Fibroblast of lung (primary cell): ENCODE data around the gene FRMD1. TPM values are rescaled to one million over a fixed set of nuclear protein-coding genes. Genes with fewer than 3 reads are reported as not detected.

Experiments
- DNase-seq, 2 donors: peaks; one replicate each; pipeline versions ENCODE4 v3.0.0 to v3.0.0-alpha.2; 2010; ENCODE audit warnings: low read depth in 2 of 2
- H2AFZ ChIP-seq: 2 replicates; pipeline ENCODE4 v1.5.1; 2012; ENCODE audit warnings: low read length, control low read depth, inconsistent platforms
- H3K27ac ChIP-seq: 2 replicates; pipeline ENCODE4 v1.5.1; 2011; ENCODE audit warnings: low read length, control low read depth; ENCODE audit not compliant: insufficient read depth
- H3K27me3 ChIP-seq: 2 replicates; pipeline ENCODE4 v1.5.1; 2011; ENCODE audit warnings: mild to moderate bottlenecking, low read length; ENCODE audit not compliant: control insufficient read depth, insufficient read depth
- H3K36me3 ChIP-seq: 2 replicates; pipeline ENCODE4 v1.5.1; 2011; ENCODE audit warnings: low read length; ENCODE audit not compliant: control insufficient read depth, insufficient read depth
- H3K4me1 ChIP-seq: 2 replicates; pipeline ENCODE4 v1.5.1; 2011; ENCODE audit warnings: low read length; ENCODE audit not compliant: control insufficient read depth, insufficient read depth; ENCODE audit errors: extremely low read depth
- H3K4me2 ChIP-seq: 2 replicates; pipeline ENCODE4 v1.5.1; 2011; ENCODE audit warnings: low read length, control low read depth; ENCODE audit not compliant: insufficient read depth; ENCODE audit errors: extremely low read depth
- H3K4me3 ChIP-seq, 4 experiments: fragments of 200-600 bp in 1 of 4; sonication (generic) in 1 of 4; replicated peaks in 1 of 4; 2 replicates each; pipeline ENCODE4 v1.5.1; 2011 to 2016; ENCODE audit warnings: low read length in 4 of 4, low read depth in 3 of 4, mild to moderate bottlenecking in 3 of 4, control low read depth in 2 of 4, inconsistent platforms in 1 of 4, mixed read lengths in 1 of 4; ENCODE audit not compliant: insufficient read depth in 1 of 4; ENCODE audit errors: control extremely low read depth in 1 of 4
- H3K79me2 ChIP-seq: 2 replicates; pipeline ENCODE4 v1.5.1; 2012; ENCODE audit warnings: mild to moderate bottlenecking, low read length, inconsistent platforms; ENCODE audit not compliant: control insufficient read depth, insufficient read depth
- H3K9ac ChIP-seq: 2 replicates; pipeline ENCODE4 v1.5.1; 2011; ENCODE audit warnings: mild to moderate bottlenecking, low read length, control low read depth; ENCODE audit not compliant: insufficient read depth
- H3K9me3 ChIP-seq: 2 replicates; pipeline ENCODE4 v1.5.1; 2012; ENCODE audit warnings: low read depth, low read length; ENCODE audit not compliant: control insufficient read depth, insufficient read depth
- H4K20me1 ChIP-seq: 2 replicates; pipeline ENCODE4 v1.5.1; 2011; ENCODE audit warnings: low read length; ENCODE audit not compliant: control insufficient read depth, insufficient read depth; ENCODE audit errors: extremely low read depth
- EZH2 ChIP-seq: IDR thresholded peaks from 2 replicates; pipeline ENCODE4 v1.5.1; 2012; ENCODE audit warnings: low read length, control low read depth, mild to moderate bottlenecking; ENCODE audit errors: missing control alignments
- polyA plus RNA-seq, 2 donors: library from polyadenylated mRNA; depleted of rRNA in 1 of 2; stranded (reverse) in 1 of 2; unstranded in 1 of 2; fragments of >200 nt; gene quantifications; 2 replicates each; pipeline ENCODE4 v1.2.1, GENCODE V29; 2011 to 2012; ENCODE audit warnings: missing spikeins in 1 of 2
- total RNA-seq: library from RNA; depleted of rRNA; stranded (reverse); fragments of >200 nt; gene quantifications from 2 replicates; pipeline ENCODE4 v1.2.1, GENCODE V29; 2014
- TF ChIP-seq, protein P1 (sequence below), 2 donors: IDR thresholded peaks in 1 of 2; conservative IDR thresholded peaks in 1 of 2; 1 replicate in 1 of 2; 2 replicates in 1 of 2; pipeline ENCODE4 v1.5.1; 2011 to 2012; ENCODE audit warnings: low read length in 2 of 2, control low read depth in 1 of 2, inconsistent platforms in 1 of 2, low read depth in 1 of 2, mild to moderate bottlenecking in 1 of 2

Gene FRMD1
- total and polyA plus RNA-seq, 2 donors (not counting 1 experiment from before 2014, with no cell fraction given) = not detected

DNA sequence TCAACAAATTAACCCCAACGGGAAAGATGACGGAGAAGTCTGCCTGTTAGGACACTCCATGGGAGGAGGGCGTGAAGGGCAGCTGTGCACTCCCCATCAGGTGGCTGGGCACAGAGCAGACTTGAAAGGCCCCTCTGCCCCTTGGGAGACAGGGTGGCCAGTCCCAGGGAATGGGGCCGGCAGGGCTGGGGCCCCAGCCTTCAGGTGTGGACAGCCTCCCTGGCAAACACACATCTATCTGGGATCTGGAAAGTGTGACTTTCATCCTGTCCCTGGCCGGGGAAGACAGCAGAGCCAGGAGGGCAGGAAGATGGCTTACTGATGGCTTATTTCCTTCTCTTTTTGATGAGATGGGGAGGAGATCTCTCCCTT lies 4.5 kb upstream of the FRMD1 start:
- Histone ChIP-seq H3K4me1 (no peaks in the 10 kb centered on the region), H3K9ac (no peak overlapping the region)
- no peak for DNase-seq

DNA sequence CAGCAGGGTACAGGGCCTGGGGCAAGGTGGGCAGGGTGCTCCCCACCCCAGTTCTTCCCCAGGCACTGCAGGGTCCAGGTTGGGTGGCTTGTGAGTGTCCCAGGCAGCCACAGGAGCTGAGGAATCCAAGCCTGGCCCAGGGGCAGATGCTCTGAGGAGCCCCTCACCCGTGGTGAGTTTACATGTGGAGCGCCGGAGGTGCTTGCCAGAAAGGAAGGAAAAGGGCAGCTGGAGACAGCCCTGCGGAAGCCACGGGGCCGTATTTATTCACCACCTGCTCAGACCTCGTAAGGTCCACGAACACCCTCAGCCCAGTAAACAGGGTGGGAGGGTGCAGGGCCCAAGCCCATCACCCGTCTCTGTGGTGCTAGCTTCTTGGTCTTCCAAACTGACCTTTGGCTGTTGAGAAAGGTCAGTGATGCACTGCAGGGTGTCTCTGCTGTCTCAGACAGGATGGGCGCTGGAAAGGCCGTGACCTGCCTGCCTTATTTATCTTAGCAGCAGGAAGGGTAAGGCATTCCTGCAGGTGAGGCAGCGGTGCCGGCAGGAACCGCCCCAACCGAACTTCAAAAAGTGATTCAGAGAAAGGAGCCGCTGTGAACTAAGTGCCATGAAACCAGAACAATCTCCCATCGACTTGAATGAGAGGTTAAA lies 4.0 kb upstream of the FRMD1 start:
- no peaks in the 10 kb centered on the region for H3K9me3 ChIP-seq
- no peak overlapping the region for H3K4me3 ChIP-seq
- no peak for DNase-seq
- no peaks in the 10 kb centered on the region for H3K79me2 ChIP-seq
- no peaks in the 10 kb centered on the region for H3K36me3 ChIP-seq
- H3K4me2 ChIP-seq = no peak overlapping the region
- H3K27ac ChIP-seq = no peak overlapping the region
- no peaks in the 10 kb centered on the region for H3K27me3 ChIP-seq
- H3K4me1 ChIP-seq = no peaks in the 10 kb centered on the region
- no peak for TF ChIP-seq EZH2
- TF ChIP-seq, protein P1, sequence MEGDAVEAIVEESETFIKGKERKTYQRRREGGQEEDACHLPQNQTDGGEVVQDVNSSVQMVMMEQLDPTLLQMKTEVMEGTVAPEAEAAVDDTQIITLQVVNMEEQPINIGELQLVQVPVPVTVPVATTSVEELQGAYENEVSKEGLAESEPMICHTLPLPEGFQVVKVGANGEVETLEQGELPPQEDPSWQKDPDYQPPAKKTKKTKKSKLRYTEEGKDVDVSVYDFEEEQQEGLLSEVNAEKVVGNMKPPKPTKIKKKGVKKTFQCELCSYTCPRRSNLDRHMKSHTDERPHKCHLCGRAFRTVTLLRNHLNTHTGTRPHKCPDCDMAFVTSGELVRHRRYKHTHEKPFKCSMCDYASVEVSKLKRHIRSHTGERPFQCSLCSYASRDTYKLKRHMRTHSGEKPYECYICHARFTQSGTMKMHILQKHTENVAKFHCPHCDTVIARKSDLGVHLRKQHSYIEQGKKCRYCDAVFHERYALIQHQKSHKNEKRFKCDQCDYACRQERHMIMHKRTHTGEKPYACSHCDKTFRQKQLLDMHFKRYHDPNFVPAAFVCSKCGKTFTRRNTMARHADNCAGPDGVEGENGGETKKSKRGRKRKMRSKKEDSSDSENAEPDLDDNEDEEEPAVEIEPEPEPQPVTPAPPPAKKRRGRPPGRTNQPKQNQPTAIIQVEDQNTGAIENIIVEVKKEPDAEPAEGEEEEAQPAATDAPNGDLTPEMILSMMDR (conservative IDR thresholded peaks at IDR 0.05 in 1 of 2, IDR thresholded peaks at IDR 0.05 in 1 of 2; ENCODE audit: low read depth in 1 of 2, low read length in 2 of 2) = no peak
- no peak overlapping the region for H2AFZ ChIP-seq
- H4K20me1 ChIP-seq = no peaks in the 10 kb centered on the region
- no peak overlapping the region for H3K9ac ChIP-seq

More for the DNA sequence above, 4.5 kb upstream of the FRMD1 start:
- Histone ChIP-seq H3K27me3 (no peaks in the 10 kb centered on the region), H3K9me3 (no peaks in the 10 kb centered on the region), H3K36me3 (no peaks in the 10 kb centered on the region), H2AFZ (no peak overlapping the region), H4K20me1 (no peaks in the 10 kb centered on the region), H3K4me2 (no peak overlapping the region), H3K79me2 (no peaks in the 10 kb centered on the region), H3K4me3 (no peak overlapping the region), H3K27ac (no peak overlapping the region)
- TF ChIP-seq, protein P1 (conservative IDR thresholded peaks at IDR 0.05 in 1 of 2, IDR thresholded peaks at IDR 0.05 in 1 of 2; ENCODE audit: low read depth in 1 of 2, low read length in 2 of 2) = no peak
- TF ChIP-seq EZH2 = no peak

DNA sequence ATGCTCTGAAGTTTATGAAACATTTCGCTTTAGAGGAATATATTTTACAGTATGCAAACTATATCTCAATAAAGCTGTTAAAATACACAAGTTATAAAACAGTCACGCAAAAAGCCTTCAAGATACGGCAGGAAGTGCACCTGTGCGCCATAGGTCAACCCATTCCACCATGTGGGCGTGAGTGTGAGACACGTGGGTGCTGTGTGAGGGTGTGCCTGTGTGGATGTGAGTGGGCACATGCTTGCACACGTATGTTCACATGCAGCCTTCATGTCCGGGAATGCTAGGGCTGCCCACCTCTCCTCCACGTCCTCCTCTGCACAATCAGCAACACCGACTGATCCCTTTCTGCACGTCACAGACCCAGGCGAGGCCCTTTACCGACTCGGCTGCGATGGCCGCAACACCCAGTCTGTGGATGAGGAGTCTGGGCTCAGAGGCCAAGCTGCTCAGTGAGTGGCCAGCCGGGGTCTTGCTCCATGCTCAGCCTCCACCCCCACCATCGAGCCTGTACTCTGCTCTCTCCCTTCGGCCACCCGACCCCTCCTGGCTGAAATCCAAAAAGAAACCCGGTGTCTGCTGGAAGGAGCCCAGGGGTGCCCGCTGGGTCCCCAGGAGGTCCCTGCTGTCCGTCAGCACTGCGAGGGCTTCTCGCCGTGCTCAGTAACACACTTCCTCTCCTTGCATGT lies 3.0 kb upstream of the FRMD1 start:
- H3K27ac ChIP-seq = no peak overlapping the region
- H3K9ac ChIP-seq = no peak overlapping the region
- H4K20me1 ChIP-seq = no peaks in the 10 kb centered on the region
- no peak overlapping the region for H3K4me2 ChIP-seq
- H3K27me3 ChIP-seq = no peaks in the 10 kb centered on the region
- no peaks in the 10 kb centered on the region for H3K9me3 ChIP-seq
- TF ChIP-seq, protein P1 (conservative IDR thresholded peaks at IDR 0.05 in 1 of 2, IDR thresholded peaks at IDR 0.05 in 1 of 2; ENCODE audit: low read depth in 1 of 2, low read length in 2 of 2) = no peak
- TF ChIP-seq EZH2 = no peak
- no peak overlapping the region for H2AFZ ChIP-seq
- H3K36me3 ChIP-seq = no peaks in the 10 kb centered on the region
- H3K4me3 ChIP-seq = no peak overlapping the region
- H3K79me2 ChIP-seq = no peaks in the 10 kb centered on the region
- no peaks in the 10 kb centered on the region for H3K4me1 ChIP-seq
- DNase-seq = no peak
